ENCODE results near the gene SHROOM3.

The SHROOM3 gene

GRCh38 chr4:76800902-76801301 is 365.9 kb downstream of the SHROOM3 start:
- DNase-seq = no peak

GRCh38 chr4:76801621-76802235 is 366.7 kb downstream of the SHROOM3 start:
- no peak for DNase-seq

DNA sequence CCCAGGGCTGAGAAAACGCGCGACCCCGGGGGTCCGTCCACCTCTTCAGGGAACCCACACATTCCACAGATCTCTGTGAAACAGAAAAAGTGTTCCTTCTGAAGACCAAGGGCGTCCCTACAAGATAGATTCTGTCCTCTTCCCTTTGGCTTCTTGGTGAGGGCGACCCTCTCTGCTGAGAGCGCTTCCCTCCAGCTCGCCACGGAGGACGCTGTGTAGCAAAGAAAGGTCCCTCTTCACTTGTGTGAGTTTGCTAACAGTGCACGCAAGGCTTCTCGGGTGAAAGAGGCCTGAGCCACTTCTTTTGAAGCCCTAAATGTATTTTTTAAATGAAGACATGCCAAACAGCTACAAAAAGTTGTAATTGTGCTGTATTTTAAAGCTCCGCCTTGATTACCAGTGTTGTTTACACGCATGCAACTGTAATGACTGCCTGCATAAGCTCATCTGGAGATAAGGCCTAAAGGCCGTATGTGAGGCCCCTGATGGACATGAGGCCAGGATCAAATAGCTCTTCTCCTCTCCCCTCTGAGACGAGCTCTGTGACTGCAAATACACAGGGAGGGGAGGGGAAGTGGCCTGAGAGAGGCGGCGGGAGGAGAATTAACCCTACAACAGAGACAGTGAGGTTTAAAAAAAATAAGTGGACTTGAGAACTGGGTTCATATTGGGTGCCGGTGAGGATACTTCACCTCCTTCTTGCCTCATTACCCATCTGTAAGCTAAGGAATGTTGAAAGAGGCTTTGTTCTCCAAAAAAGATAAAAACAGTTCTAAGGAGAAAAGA is 367.4 kb downstream of the SHROOM3 start:
- DNase-seq = peak; percentile 4

- DNase-seq = peak; percentile 86
Observed at GRCh38 chr4:76803522-76803921, 368.5 kb downstream of the SHROOM3 start.

DNA sequence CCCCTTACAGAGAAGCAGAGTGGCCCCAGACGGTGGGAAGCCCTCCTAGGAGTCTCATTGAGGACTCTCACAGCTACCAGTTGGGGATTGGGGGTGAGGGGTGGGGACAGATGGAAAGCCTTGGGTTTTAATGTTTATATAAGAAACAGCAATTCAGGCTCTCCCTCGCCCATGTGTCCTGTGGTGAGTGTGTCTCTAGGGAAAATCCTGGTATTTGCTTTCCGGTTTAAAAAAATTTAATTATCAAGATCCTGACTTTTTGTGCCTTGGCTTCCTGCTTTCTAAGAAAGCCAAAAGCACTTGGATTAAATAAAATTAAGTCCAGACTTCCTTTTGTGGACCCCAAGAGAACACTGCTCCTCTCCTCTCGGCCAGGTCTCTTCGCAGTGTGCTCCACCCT is 369.1 kb downstream of the SHROOM3 start:
- DNase-seq = no peak

- no peak for DNase-seq
Observed at GRCh38 chr4:76806346-76806745, 371.3 kb downstream of the SHROOM3 start.

DNA sequence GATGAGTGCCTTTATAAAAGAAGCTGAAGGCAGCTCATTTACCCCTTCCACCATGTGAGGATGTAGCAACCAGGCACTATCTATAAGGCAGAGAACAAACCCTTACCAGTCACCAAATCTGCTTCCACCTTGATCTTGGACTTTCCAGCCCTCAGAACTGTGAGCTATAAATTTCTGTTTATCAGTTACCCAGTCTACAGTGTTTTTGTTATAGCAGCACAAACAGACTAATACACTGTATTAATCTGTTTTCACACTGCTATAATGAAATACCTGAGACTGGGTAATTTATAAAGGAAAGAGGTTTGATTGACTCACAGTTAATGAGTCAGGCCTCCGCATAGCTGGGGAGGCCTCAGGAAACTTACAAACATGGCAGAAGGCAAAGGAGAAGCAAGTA is 371.7 kb downstream of the SHROOM3 start:
- no peak for DNase-seq

- no peak for DNase-seq
Observed at GRCh38 chr4:76809594-76810305, 374.7 kb downstream of the SHROOM3 start.

DNA sequence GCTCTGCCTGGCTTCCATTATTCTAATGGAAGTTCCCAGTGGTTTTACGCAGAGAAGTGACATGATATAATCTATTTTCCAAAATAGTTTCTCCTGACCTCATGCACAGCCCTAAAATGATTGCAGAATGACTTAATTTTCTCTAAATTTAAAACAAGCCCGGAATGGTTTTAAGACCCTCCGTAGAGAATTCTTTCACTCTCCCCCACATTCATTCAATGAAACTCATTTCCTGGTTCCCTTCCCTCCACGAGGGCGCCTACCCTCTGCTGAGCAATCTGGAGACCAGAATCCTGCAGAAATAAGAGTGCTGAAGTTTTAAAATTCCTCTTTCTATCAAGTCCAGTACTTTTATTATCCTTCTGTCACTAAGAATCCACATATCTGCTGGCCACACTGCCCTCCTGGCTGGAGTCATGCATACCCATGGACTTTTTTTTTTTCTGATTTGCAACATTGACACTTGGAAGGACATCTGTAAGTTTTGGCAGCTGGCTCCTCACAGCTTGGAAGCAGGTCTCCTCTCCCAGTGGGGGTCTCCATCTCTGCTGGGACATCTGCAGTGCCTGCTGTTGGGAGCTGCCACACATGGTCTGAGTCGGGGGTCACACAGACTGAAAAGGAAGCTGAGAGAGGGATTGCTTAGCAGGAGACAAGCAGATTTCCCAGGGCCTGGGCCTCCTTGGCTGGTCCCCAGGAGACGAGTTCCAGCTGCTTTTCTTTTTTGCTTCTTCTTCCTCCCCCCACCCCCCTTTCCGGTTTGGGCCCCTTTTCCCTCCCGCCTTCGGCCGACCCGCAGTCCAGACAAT is 376.8 kb downstream of the SHROOM3 start:
- DNase-seq = no peak

DNA sequence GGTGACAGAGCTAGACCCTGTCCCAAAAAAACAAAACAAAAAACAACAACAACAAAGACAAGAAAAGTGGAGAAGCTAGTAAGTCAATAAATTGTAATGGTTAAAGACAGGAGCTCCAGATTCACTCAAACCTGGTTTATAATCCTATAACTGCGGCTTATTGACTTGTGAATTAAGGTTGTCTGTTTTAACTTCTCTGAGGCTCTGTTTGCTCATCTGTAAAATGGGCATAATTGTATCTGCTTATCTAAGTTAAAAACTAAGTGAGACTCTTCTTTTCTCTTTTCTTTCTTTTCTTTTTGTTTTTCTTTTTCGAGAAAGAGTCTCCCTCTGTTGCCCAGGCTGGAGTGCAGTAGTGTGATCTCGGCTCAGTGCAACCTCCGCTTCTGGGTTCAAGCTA is 378.0 kb downstream of the SHROOM3 start:
- no peak for DNase-seq

GRCh38 chr4:76821641-76822040 is 386.6 kb downstream of the SHROOM3 start:
- no peak for DNase-seq

DNA sequence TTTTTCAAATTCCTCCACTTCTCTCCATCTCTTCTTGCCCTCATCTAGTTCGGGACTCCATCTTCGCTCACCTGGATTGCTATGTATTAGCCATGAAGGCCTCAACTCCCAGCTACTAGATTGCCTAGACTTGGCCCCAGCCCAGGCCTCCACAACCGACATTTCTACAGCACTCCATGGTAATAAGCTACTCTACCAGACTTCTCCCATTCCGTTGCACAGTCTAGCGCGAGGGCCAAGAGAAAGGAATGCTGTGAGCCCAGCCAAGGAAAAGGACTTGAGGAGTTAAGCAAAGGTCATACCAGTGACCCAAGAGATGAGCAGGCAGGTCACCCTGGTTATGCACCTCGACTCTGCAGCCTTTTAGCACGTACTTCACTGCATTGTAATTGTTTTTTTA is 387.3 kb downstream of the SHROOM3 start:
- no peak for DNase-seq

GRCh38 chr4:76823495-76823894 is 388.5 kb downstream of the SHROOM3 start:
- DNase-seq = no peak

DNA sequence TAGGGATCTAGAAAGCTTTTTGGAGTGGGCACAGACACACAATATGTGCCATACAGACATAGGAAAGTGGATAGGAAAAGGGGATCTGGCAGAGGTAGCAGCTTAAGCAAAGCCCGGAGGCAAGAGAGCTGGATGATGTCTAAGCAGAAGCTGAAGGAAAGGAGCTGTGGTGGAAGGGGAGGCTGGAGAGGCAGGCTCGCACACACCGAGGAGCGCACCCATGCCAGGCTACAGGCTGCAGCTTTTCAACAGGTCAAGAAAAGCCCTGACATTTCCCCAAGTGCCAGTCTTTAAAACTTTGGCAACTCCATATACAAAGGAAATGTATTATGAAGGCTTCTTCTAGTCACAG is 395.6 kb downstream of the SHROOM3 start:
- DNase-seq = no peak

- peak; percentile 67 for DNase-seq
Observed at GRCh38 chr4:76830964-76831703, 396.1 kb downstream of the SHROOM3 start.

GRCh38 chr4:76831711-76832373 is 396.8 kb downstream of the SHROOM3 start:
- no peak for DNase-seq

Data from NCI-H146 (cell line).